PC-9 (cell line): ENCODE data around the gene CACNA1G. TPM values are rescaled to one million over a fixed set of nuclear protein-coding genes. Genes with fewer than 3 reads are reported as not detected.

ENCODE experiments used
- BruUV-seq: library from RNA; stranded (reverse); fragments of 400-500 nt; replicated peaks from 2 replicates; lab custom pipeline; 2021; lab: Mats Ljungman, UMichigan
- CTCF ChIA-PET: fragments of 300-600 bp; sonication (Branson Sonifier 250); formaldehyde crosslinking; loops from one replicate; lab custom pipeline; 2022; ENCODE audit warnings: antibody characterized with exemption; lab: Charles Lee
- POLR2A ChIA-PET: fragments of 300-600 bp; sonication (Branson Sonifier 250); formaldehyde crosslinking; loops from one replicate; lab custom pipeline; 2022; ENCODE audit warnings: antibody characterized with exemption; ENCODE audit not compliant: unreplicated experiment; lab: Charles Lee
- DNase-seq, 2 experiments: peaks; one replicate each; pipeline versions ENCODE4 v3.0.0 to v3.0.0-alpha.2; 2015 to 2022; ENCODE audit warnings: mixed read lengths in 1 of 2
- H2AFZ ChIP-seq: fragments of 200-600 bp; sonication (generic); 2 replicates; pipeline ENCODE4 v1.8.1; 2017; ENCODE audit warnings: antibody characterized with exemption
- H3F3A ChIP-seq: fragments of 200-600 bp; sonication (generic); 2 replicates; pipeline ENCODE4 v1.8.1; 2017; ENCODE audit warnings: antibody characterized with exemption, mild to moderate bottlenecking, low read depth; ENCODE audit not compliant: insufficient read depth
- H3K27ac ChIP-seq: fragments of 200-600 bp; sonication (generic); 2 replicates; pipeline ENCODE4 v1.6.1; 2016; ENCODE audit warnings: mixed run types
- H3K27me3 ChIP-seq: fragments of 200-600 bp; sonication (generic); 2 replicates; pipeline ENCODE4 v1.6.1; 2016; ENCODE audit warnings: low read depth, mixed run types; ENCODE audit not compliant: insufficient read depth
- H3K36me3 ChIP-seq: fragments of 200-600 bp; sonication (generic); 2 replicates; pipeline ENCODE4 v1.6.1; 2016; ENCODE audit warnings: low read depth, mixed run types
- H3K4me1 ChIP-seq: fragments of 200-600 bp; sonication (generic); replicated peaks from 2 replicates; pipeline ENCODE4 v1.6.1; 2016; ENCODE audit warnings: mixed run types; ENCODE audit not compliant: insufficient read depth
- H3K4me2 ChIP-seq: fragments of 200-600 bp; sonication (generic); 2 replicates; pipeline ENCODE4 v1.6.1; 2017; ENCODE audit warnings: mixed run types
- H3K4me3 ChIP-seq: fragments of 200-600 bp; sonication (generic); 2 replicates; pipeline ENCODE4 v1.6.1; 2016; ENCODE audit warnings: mixed run types
- H3K79me2 ChIP-seq: fragments of 200-600 bp; sonication (generic); 2 replicates; pipeline ENCODE4 v1.6.1; 2017; ENCODE audit warnings: low read depth, mixed run types
- H3K9me2 ChIP-seq: fragments of 200-600 bp; sonication (generic); 2 replicates; pipeline ENCODE4 v1.8.1; 2017; ENCODE audit warnings: mild to moderate bottlenecking; ENCODE audit not compliant: insufficient read depth
- H3K9me3 ChIP-seq: fragments of 200-600 bp; sonication (generic); 2 replicates; pipeline ENCODE4 v1.8.1; 2016; ENCODE audit warnings: low read depth; ENCODE audit not compliant: insufficient read depth
- H4K20me1 ChIP-seq: fragments of 200-600 bp; sonication (generic); 2 replicates; pipeline ENCODE4 v1.8.1; 2017; ENCODE audit not compliant: insufficient read depth
- CTCF ChIP-seq: fragments of 200-600 bp; sonication (generic); conservative IDR thresholded peaks from 2 replicates; pipeline ENCODE4 v1.6.1; 2017; ENCODE audit warnings: mixed run types, antibody characterized with exemption, mild to moderate bottlenecking, moderate library complexity
- EZH2 ChIP-seq: fragments of 200-600 bp; sonication (generic); IDR thresholded peaks from 2 replicates; pipeline ENCODE4 v1.8.0; 2017; ENCODE audit warnings: antibody characterized with exemption, low read depth
- intact Hi-C: fragments of 100-400 bp; cut with micrococcal nuclease; formaldehyde crosslinking; loops from one replicate; pipeline ENCODE4 v1.10.0; 2022; ENCODE audit not compliant: unreplicated experiment
- total RNA-seq: library from RNA; stranded (reverse); gene quantifications from 2 replicates; pipeline ENCODE4 v1.2.3, GENCODE V29; 2021

Gene CACNA1G
- total RNA-seq, 1 experiment from 2014 or later = 0.46 TPM

DNA sequence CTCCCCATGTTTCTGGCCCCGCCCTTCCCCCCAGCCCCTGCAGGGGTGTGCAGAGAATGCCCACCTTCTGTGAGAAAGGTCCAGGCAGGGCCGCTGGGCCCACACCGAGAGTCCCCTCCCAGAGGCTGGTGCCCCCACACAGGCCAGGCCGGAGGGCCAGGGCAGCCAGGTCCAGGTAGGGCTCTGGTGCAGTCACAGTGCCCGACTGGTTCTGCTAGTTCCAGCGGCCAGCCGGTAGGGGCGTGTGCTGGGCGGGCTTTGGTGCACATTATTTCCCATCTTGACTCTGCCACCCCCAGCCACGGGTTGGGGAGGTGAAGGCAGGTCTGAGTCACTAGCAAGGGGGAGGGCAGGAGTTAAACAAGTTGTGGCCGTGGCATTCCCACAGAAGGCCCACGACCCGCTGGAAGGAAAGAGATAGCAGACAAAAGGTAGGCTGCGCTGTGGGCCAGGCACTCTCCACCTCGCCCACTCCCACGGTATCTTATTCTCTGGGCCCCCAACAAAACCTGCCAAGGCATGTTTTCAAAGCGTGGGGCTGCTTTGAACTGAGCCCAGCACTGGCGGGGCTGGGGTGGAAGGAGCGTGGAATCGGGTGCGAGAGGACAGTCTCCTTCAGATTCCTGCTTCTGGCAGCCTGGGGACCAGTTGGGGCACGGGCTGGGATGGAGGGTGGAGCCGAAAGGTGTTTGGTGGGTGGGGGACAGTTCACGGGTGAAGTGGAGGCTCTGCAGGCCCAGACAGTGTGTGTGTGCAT, 26.1 kb upstream of the CACNA1G start:
- 0 out of 2 replicates have a peak overlapping the region, but pooled peaks have one; percentile 0 for H2AFZ ChIP-seq
- H3K27me3 ChIP-seq = no peaks in the 10 kb centered on the region
- TF ChIP-seq EZH2 (no peak), CTCF (peak; percentile 72; the same call in 1 of the 2 replicates)
- peak overlapping the region; percentile 51 for H3K27ac ChIP-seq
- ChIA-PET POLR2A (no interaction called here), CTCF (no interaction called here)
- peaks cover 28% of the 10 kb centered on the region for H3F3A ChIP-seq
- H3K4me3 ChIP-seq = peak overlapping the region; percentile 89
- intact Hi-C loops = loop anchor here (1.0 to 2.0 kb wide), 2 partner anchors 30 to 52 kb away; no protein-coding TSS in a partner anchor
- H3K4me1 ChIP-seq = peaks cover 42% of the 10 kb centered on the region
- peak overlapping the region; percentile 80 for H3K4me2 ChIP-seq
- peak; percentile 79 to 82 for DNase-seq
- no TSS peak for BruUV-seq
- no peaks in the 10 kb centered on the region for H3K9me3 ChIP-seq
- H3K79me2 ChIP-seq = peaks cover 35% of the 10 kb centered on the region
- peaks cover 4% of the 10 kb centered on the region; the same call in 1 of the 2 replicates for H3K36me3 ChIP-seq
- no peaks in the 10 kb centered on the region for H3K9me2 ChIP-seq
- no peaks in the 10 kb centered on the region; the same call in none of the 2 replicates for H4K20me1 ChIP-seq

GRCh38 chr17:50534979-50535326, 25.6 kb upstream of the CACNA1G start:
- Histone ChIP-seq H3F3A (peaks cover 33% of the 10 kb centered on the region), H3K36me3 (peaks cover 4% of the 10 kb centered on the region; the same call in 1 of the 2 replicates), H3K4me3 (peak overlapping the region; percentile 89; the same call in 1 of the 2 replicates), H3K4me2 (peak overlapping the region; percentile 80), H3K4me1 (peaks cover 42% of the 10 kb centered on the region), H3K9me2 (no peaks in the 10 kb centered on the region), H3K79me2 (peaks cover 35% of the 10 kb centered on the region), H3K27me3 (no peaks in the 10 kb centered on the region), H4K20me1 (no peaks in the 10 kb centered on the region; the same call in none of the 2 replicates), H2AFZ (no peak overlapping the region), H3K9me3 (no peaks in the 10 kb centered on the region), H3K27ac (peak overlapping the region; percentile 51; the same call in 1 of the 2 replicates)
- BruUV-seq = no TSS peak
- ChIA-PET POLR2A (no interaction called here), CTCF (no interaction called here)
- DNase-seq = no peak
- intact Hi-C loops = loop anchor here (1.0 to 2.0 kb wide), 2 partner anchors 30 to 53 kb away; no protein-coding TSS in a partner anchor
- TF ChIP-seq CTCF (no peak), EZH2 (no peak)

DNA sequence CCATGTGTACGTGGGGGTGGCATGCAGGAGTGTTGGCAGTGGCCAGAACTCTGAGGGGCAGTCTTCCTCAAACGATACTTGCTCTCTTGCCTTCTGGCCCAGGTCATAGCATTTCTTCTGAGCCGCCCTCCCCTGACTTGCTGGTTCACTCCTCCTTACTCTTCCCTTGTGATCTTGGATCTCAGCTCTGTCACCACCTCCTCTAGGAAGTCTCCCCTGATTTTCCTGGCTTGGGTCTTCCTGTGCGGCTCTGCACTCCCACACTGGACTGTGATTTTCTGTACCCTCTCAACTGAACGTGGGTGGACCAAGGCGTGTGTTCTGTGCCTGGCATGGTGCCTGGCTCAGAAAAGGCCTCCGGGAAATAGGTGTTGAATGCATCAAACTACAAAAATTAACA, 25.1 kb upstream of the CACNA1G start:
- peaks cover 33% of the 10 kb centered on the region for H3F3A ChIP-seq
- H3K4me3 ChIP-seq = no peak overlapping the region
- H3K4me2 ChIP-seq = peak overlapping the region; percentile 80
- ChIA-PET POLR2A (no interaction called here), CTCF (no interaction called here)
- H4K20me1 ChIP-seq = no peaks in the 10 kb centered on the region; the same call in none of the 2 replicates
- H3K27ac ChIP-seq = no peak overlapping the region
- H3K9me2 ChIP-seq = no peaks in the 10 kb centered on the region
- intact Hi-C loops = loop anchor here (2.0 kb wide), 1 partner anchor 31 kb away; no protein-coding TSS in a partner anchor
- TSS peak; percentile 20 for BruUV-seq
- TF ChIP-seq EZH2 (no peak), CTCF (no peak)
- no peaks in the 10 kb centered on the region for H3K27me3 ChIP-seq
- no peak for DNase-seq
- H3K4me1 ChIP-seq = peaks cover 42% of the 10 kb centered on the region
- peaks cover 35% of the 10 kb centered on the region for H3K79me2 ChIP-seq
- H3K9me3 ChIP-seq = no peaks in the 10 kb centered on the region
- H3K36me3 ChIP-seq = peaks cover 4% of the 10 kb centered on the region; the same call in 1 of the 2 replicates
- H2AFZ ChIP-seq = no peak overlapping the region
